H9 (cell line): ENCODE results near the gene IL31. TPM values are rescaled to one million over a fixed set of nuclear protein-coding genes. Genes with fewer than 3 reads are reported as not detected.
"Not testable (repeated sequence)": the region's sequence is repeated elsewhere in the genome, so short reads cannot be mapped to it uniquely, and the experiment has no call there.

ENCODE experiments used
- DNase-seq: peaks from one replicate; pipeline ENCODE4 v3.0.0-alpha.2; 2017
- H2AFZ ChIP-seq: one replicate; pipeline ENCODE4 v1.6.1; 2013; ENCODE audit warnings: mild to moderate bottlenecking, low read length, control low read depth, moderate library complexity
- H2AK5ac ChIP-seq: 2 replicates; pipeline ENCODE4 v1.6.1; 2013; ENCODE audit warnings: low read length, control low read depth, mixed read lengths; ENCODE audit not compliant: insufficient read length
- H2BK120ac ChIP-seq: one replicate; pipeline ENCODE4 v1.6.1; 2013; ENCODE audit warnings: low read depth, mild to moderate bottlenecking, low read length, control low read depth, inconsistent platforms; ENCODE audit not compliant: poor library complexity, severe bottlenecking
- H2BK12ac ChIP-seq: 2 replicates; pipeline ENCODE4 v1.6.1; 2013; ENCODE audit warnings: low read length, control low read depth, mixed read lengths, low read depth; ENCODE audit not compliant: insufficient read length
- H2BK15ac ChIP-seq: 2 replicates; pipeline ENCODE4 v1.6.1; 2013; ENCODE audit warnings: low read depth, low read length, control low read depth
- H2BK20ac ChIP-seq: one replicate; pipeline ENCODE4 v1.6.1; 2013; ENCODE audit warnings: low read depth, mild to moderate bottlenecking, low read length, control low read depth, inconsistent platforms; ENCODE audit not compliant: poor library complexity, severe bottlenecking
- H2BK5ac ChIP-seq: 2 replicates; pipeline ENCODE4 v1.6.1; 2013; ENCODE audit warnings: low read length, control low read depth, mixed read lengths; ENCODE audit not compliant: insufficient read length
- H3K14ac ChIP-seq: 2 replicates; pipeline ENCODE4 v1.6.1; 2013; ENCODE audit warnings: low read length, control low read depth; ENCODE audit not compliant: insufficient read depth
- H3K18ac ChIP-seq: 2 replicates; pipeline ENCODE4 v1.6.1; 2013; ENCODE audit warnings: low read depth, mild to moderate bottlenecking, mixed read lengths, low read length, control low read depth; ENCODE audit not compliant: insufficient read length
- H3K23ac ChIP-seq: 2 replicates; pipeline ENCODE4 v1.6.1; 2013; ENCODE audit warnings: low read length, control low read depth, mixed read lengths, low read depth; ENCODE audit not compliant: insufficient read length
- H3K23me2 ChIP-seq: 2 replicates; pipeline ENCODE4 v1.6.1; 2013; ENCODE audit warnings: low read depth, mild to moderate bottlenecking, mixed read lengths, low read length, control low read depth; ENCODE audit not compliant: insufficient read length, poor library complexity, severe bottlenecking
- H3K27ac ChIP-seq: 2 replicates; pipeline ENCODE4 v1.5.1; 2013; ENCODE audit warnings: low read length, control low read depth, mixed read lengths, low read depth; ENCODE audit not compliant: insufficient read length
- H3K27me3 ChIP-seq: 2 replicates; pipeline ENCODE4 v1.6.1; 2013; ENCODE audit warnings: low read length, control low read depth, inconsistent platforms; ENCODE audit not compliant: insufficient read depth
- H3K4ac ChIP-seq: 2 replicates; pipeline ENCODE4 v1.6.1; 2013; ENCODE audit warnings: low read depth, mild to moderate bottlenecking, control low read depth, inconsistent platforms, low read length, moderate library complexity
- H3K4me1 ChIP-seq: 2 replicates; pipeline ENCODE4 v1.6.1; 2013; ENCODE audit warnings: low read length, control low read depth, inconsistent platforms; ENCODE audit not compliant: insufficient read depth
- H3K4me2 ChIP-seq: 2 replicates; pipeline ENCODE4 v1.6.1; 2013; ENCODE audit warnings: low read length, control low read depth, mixed read lengths; ENCODE audit not compliant: insufficient read length, insufficient read depth
- H3K56ac ChIP-seq: 2 replicates; pipeline ENCODE4 v1.6.1; 2013; ENCODE audit warnings: low read depth, mild to moderate bottlenecking, mixed read lengths, low read length, control low read depth; ENCODE audit not compliant: insufficient read length
- H3K79me1 ChIP-seq: 2 replicates; pipeline ENCODE4 v1.6.1; 2013; ENCODE audit warnings: low read depth, mild to moderate bottlenecking, moderate library complexity, low read length, control low read depth, inconsistent platforms; ENCODE audit not compliant: insufficient read depth, poor library complexity, severe bottlenecking
- H3K79me2 ChIP-seq: 2 replicates; pipeline ENCODE4 v1.6.1; 2013; ENCODE audit warnings: low read length, control low read depth, inconsistent platforms; ENCODE audit not compliant: insufficient read depth
- H3K9ac ChIP-seq: 2 replicates; pipeline ENCODE4 v1.6.1; 2013; ENCODE audit warnings: low read length, control low read depth, mixed read lengths; ENCODE audit not compliant: insufficient read length; ENCODE audit errors: extremely low read depth
- H3K9me3 ChIP-seq: one replicate; pipeline ENCODE4 v1.6.1; 2013; ENCODE audit warnings: low read depth, low read length, inconsistent platforms; ENCODE audit not compliant: control insufficient read depth
- H3T11ph ChIP-seq: one replicate; pipeline ENCODE4 v1.6.1; 2013; ENCODE audit warnings: mild to moderate bottlenecking, low read length, control low read depth, inconsistent platforms
- H4K20me1 ChIP-seq: one replicate; pipeline ENCODE4 v1.6.1; 2013; ENCODE audit not compliant: control insufficient read depth, insufficient read length, insufficient read depth
- H4K5ac ChIP-seq: 2 replicates; pipeline ENCODE4 v1.6.1; 2013; ENCODE audit warnings: low read depth, mild to moderate bottlenecking, mixed read lengths, low read length, control low read depth; ENCODE audit not compliant: insufficient read length
- H4K8ac ChIP-seq: replicated peaks from 2 replicates; pipeline ENCODE4 v1.6.1; 2013; ENCODE audit warnings: low read length, control low read depth, mixed read lengths, low read depth; ENCODE audit not compliant: insufficient read length
- H4K91ac ChIP-seq: 2 replicates; pipeline ENCODE4 v1.6.1; 2013; ENCODE audit warnings: low read depth, mild to moderate bottlenecking, moderate library complexity, mixed read lengths, low read length, control low read depth; ENCODE audit not compliant: insufficient read length
- H3K27ac Mint-ChIP-seq, 3 experiments: 2 replicates in 2 of 3; 3 replicates in 1 of 3; pipeline ENCODE4 v1.8.0; 2020 to 2021; ENCODE audit warnings: mixed read lengths in 3 of 3, mild to moderate bottlenecking in 1 of 3, moderate library complexity in 1 of 3
- H3K27me3 Mint-ChIP-seq: 2 replicates; pipeline ENCODE4 v1.8.0; 2021; ENCODE audit warnings: low read depth, mild to moderate bottlenecking, moderate library complexity, mixed read lengths
- H3K36me3 Mint-ChIP-seq, 3 experiments: 2 replicates in 2 of 3; 3 replicates in 1 of 3; pipeline ENCODE4 v1.8.0; 2020 to 2021; ENCODE audit warnings: low read depth in 3 of 3, mixed read lengths in 3 of 3; ENCODE audit not compliant: insufficient read depth in 1 of 3
- H3K4me1 Mint-ChIP-seq, 2 experiments: 2 replicates each; pipeline ENCODE4 v1.8.0; 2020; ENCODE audit warnings: mixed read lengths in 2 of 2
- H3K4me3 Mint-ChIP-seq, 2 experiments: 2 replicates in 1 of 2; 3 replicates in 1 of 2; pipeline ENCODE4 v1.8.0; 2020 to 2021; ENCODE audit warnings: mild to moderate bottlenecking in 2 of 2, mixed read lengths in 2 of 2, moderate library complexity in 1 of 2
- H3K9me3 Mint-ChIP-seq, 2 experiments: 2 replicates in 1 of 2; 3 replicates in 1 of 2; pipeline ENCODE4 v1.8.0; 2020; ENCODE audit warnings: mild to moderate bottlenecking in 2 of 2, mixed read lengths in 2 of 2, moderate library complexity in 1 of 2
- CTCF ChIP-seq: fragments of 200-600 bp; sonication (generic); conservative IDR thresholded peaks from 3 replicates; pipeline ENCODE4 v1.8.0; 2021; ENCODE audit warnings: antibody characterized with exemption, mild to moderate bottlenecking
- WGBS: extraction: QIAGEN DNeasy Blood & Tissue Kit; methylation state at CpG from one replicate; pipeline ENCODE4 v1.1.7; 2013; ENCODE audit warnings: missing lambda C conversion rate, low lambda C conversion rate, mixed read lengths; ENCODE audit not compliant: insufficient read length; ENCODE audit errors: extremely low coverage; 5-methylcytosine and 5-hydroxymethylcytosine counted together
- total RNA-seq: library from RNA; stranded (reverse); gene quantifications from 2 replicates; pipeline ENCODE4 v1.2.1, GENCODE V29; 2021

The IL31 gene
- total RNA-seq, 1 experiment from 2014 or later: not detected

DNA sequence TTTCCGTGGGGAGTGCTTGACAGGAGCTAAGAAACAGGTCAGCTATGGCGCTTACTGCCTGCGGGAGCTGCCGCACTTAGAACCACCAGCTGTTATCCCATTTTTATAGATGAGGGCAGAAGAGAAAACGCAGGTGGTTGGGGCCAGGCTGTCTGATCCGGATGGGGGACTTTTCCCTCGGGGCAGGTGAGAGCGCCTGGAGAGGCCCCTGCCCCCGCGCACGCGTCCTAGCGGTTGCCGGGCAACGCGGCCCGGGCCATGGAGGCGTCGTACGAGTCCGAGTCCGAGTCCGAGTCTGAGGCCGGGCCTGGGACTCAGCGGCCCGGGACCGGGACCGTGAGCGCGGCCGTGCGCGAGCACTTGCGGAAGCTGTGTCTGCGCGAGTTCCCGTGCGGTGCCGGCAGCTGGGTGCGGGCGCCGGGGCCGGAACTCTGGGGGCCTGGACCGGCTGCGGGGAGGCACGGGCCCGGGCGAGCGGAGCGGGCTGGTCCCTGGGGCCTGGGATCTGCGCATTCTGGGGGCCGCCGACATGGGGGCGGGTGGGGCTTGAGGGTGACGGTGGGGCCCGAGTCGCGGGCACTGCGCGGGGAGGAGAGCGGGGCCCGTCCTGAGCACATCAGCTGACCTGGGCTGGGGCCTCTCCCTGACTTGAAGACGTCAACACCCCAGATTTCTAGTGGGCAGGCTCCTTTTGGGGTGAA, 9.0 kb upstream of the IL31 start, which contains the start of gene LRRC43:
Gene LRRC43 (plus strand): TSS at position 237 of the 701 bp plus-strand sequence. CDS start 22 bp downstream, at position 259.
- H3K9ac ChIP-seq: no peak within 1 kb of the TSS

GRCh38 chr12:122176473-122176872, 2.5 kb upstream of the IL31 start:
- not testable (repeated sequence) for H3K23ac ChIP-seq, H3K4me3 Mint-ChIP-seq, H3K4me1 ChIP-seq, H3K79me1 ChIP-seq, H4K8ac ChIP-seq, H3K79me2 ChIP-seq, H3K9ac ChIP-seq, H3K36me3 Mint-ChIP-seq, H3K27me3 Mint-ChIP-seq, H2BK12ac ChIP-seq, H3K27ac ChIP-seq, H3K9me3 ChIP-seq, H3K4me1 Mint-ChIP-seq, H3K18ac ChIP-seq, H2BK120ac ChIP-seq, H3K23me2 ChIP-seq, H4K91ac ChIP-seq, H3K9me3 Mint-ChIP-seq, H3K14ac ChIP-seq, H3K4me2 ChIP-seq, H3K56ac ChIP-seq, H2AFZ ChIP-seq, H3K27me3 ChIP-seq, H4K5ac ChIP-seq, H2BK15ac ChIP-seq, DNase-seq, H3T11ph ChIP-seq, H4K20me1 ChIP-seq, H2AK5ac ChIP-seq, H2BK20ac ChIP-seq, H2BK5ac ChIP-seq, H3K4ac ChIP-seq
- peak overlapping the region in 1 of 3 experiments; percentile 30; a peak in 1 of 7 replicates for H3K27ac Mint-ChIP-seq
- WGBS: no CpG with 5 or more reads among the region's 4 CpGs

More for the DNA sequence above, 9.0 kb upstream of the IL31 start, which contains the start of gene LRRC43:
- H2BK5ac ChIP-seq: no peak within 1 kb of the TSS
- H3K79me1 ChIP-seq: no peaks in the 10 kb centered on the region
- no peak within 1 kb of the TSS for H3K18ac ChIP-seq
- H4K5ac ChIP-seq: no peak within 1 kb of the TSS
- no peak within 1 kb of the TSS for H2BK12ac ChIP-seq
- H2AK5ac ChIP-seq: no peak within 1 kb of the TSS
- DNase-seq: peak; percentile 78
- H3K36me3 Mint-ChIP-seq: no peaks in the 10 kb centered on the region; a peak in 2 of 7 replicates
- no peak within 1 kb of the TSS for H4K91ac ChIP-seq
- H3K27ac ChIP-seq: no peak within 1 kb of the TSS
- H3K56ac ChIP-seq: no peak within 1 kb of the TSS
- H3K4me3 Mint-ChIP-seq: peak within 1 kb of the TSS; percentile 66 to 85
- H4K8ac ChIP-seq: no peak within 1 kb of the TSS
- no peaks in the 10 kb centered on the region for H3K4me1 ChIP-seq
- no peak within 1 kb of the TSS for H2BK120ac ChIP-seq
- H3K27me3 ChIP-seq: no peaks in the 10 kb centered on the region
- peak within 1 kb of the TSS; percentile 33 for H3K4me2 ChIP-seq
- no peak within 1 kb of the TSS for H3K4ac ChIP-seq
- no peaks in the 10 kb centered on the region for H3K79me2 ChIP-seq
- H2AFZ ChIP-seq: no peak within 1 kb of the TSS
- no peaks in the 10 kb centered on the region for H4K20me1 ChIP-seq
- no peak within 1 kb of the TSS for H3K27ac Mint-ChIP-seq
- peaks cover 30% of the 10 kb centered on the region for H3K27me3 Mint-ChIP-seq
- no peak for TF ChIP-seq CTCF
- WGBS: no CpG with 5 or more reads among the region's 63 CpGs
- H3T11ph ChIP-seq: no peak within 1 kb of the TSS
- H3K9me3 ChIP-seq: no peaks in the 10 kb centered on the region
- H2BK20ac ChIP-seq: no peak within 1 kb of the TSS
- no peaks in the 10 kb centered on the region; a peak in 1 of 5 replicates for H3K9me3 Mint-ChIP-seq
- H3K23ac ChIP-seq: no peak within 1 kb of the TSS
- H3K23me2 ChIP-seq: no peaks in the 10 kb centered on the region
- peaks cover 3 to 8% of the 10 kb centered on the region in 2 experiments; a peak in 2 of 4 replicates for H3K4me1 Mint-ChIP-seq
- no peak within 1 kb of the TSS for H3K14ac ChIP-seq
- H2BK15ac ChIP-seq: no peak within 1 kb of the TSS
